ENCODE measurements around the gene KIF3B.

GRCh38 chr20:32301719-32302506 is 24.5 kb downstream of the KIF3B start:
- TF ChIP-seq PAX8 (CRISPR knock-in tag; IDR thresholded peaks at IDR 0.05; ENCODE audit: borderline replicate concordance) (no peak), CEBPG (CRISPR knock-in tag; IDR thresholded peaks at IDR 0.05) (no peak), EZH2 (conservative IDR thresholded peaks at IDR 0.05; ENCODE audit: low read depth, low read length) (no peak), POLR2A (IDR thresholded peaks at IDR 0.05; ENCODE audit: insufficient read depth in 1 of 2, low read depth in 2 of 2, low read length in 2 of 2) (no peak), CREM (IDR thresholded peaks at IDR 0.05) (no peak), CREM (CRISPR knock-in tag; IDR thresholded peaks at IDR 0.05) (no peak), SRF (IDR thresholded peaks at IDR 0.05; ENCODE audit: low read depth, low read length) (no peak), ZNF138 (CRISPR knock-in tag; IDR thresholded peaks at IDR 0.05; ENCODE audit: low read depth) (no peak), CTCF (CRISPR knock-in tag; IDR thresholded peaks at IDR 0.05) (no peak), MAFG (CRISPR knock-in tag; IDR thresholded peaks at IDR 0.05) (no peak), ZFX (CRISPR knock-in tag; IDR thresholded peaks at IDR 0.05; ENCODE audit: low read depth) (no peak)
